IMR-90 (cell line): Measurements from ENCODE around the gene RTL1. TPM values are rescaled to one million over a fixed set of nuclear protein-coding genes. Genes with fewer than 3 reads are reported as not detected.

Experiments
- ATAC-seq: fragments of 200-7000 bp; cut with Tn5 transposase; 2 replicates; pipeline ENCODE4 v1.9.1; 2020; ENCODE audit warnings: low read depth, mild to moderate bottlenecking, moderate library complexity
- BruUV-seq: library from RNA; stranded (reverse); fragments of 400-500 nt; replicated peaks from 2 replicates; lab custom pipeline; 2021; lab: Mats Ljungman, UMichigan
- CTCF ChIA-PET: fragments of 300-600 bp; formaldehyde crosslinking; extraction: SDS; loops from one replicate; lab custom pipeline; 2021; ENCODE audit warnings: antibody characterized with exemption; lab: Yijun Ruan, JAX
- POLR2A ChIA-PET: fragments of 300-600 bp; sonication (Branson Sonifier 250); formaldehyde crosslinking; loops from one replicate; lab custom pipeline; 2022; ENCODE audit warnings: antibody characterized with exemption; ENCODE audit not compliant: unreplicated experiment; lab: Charles Lee
- DNase-seq: peaks from one replicate; pipeline ENCODE4 v3.0.0; 2013
- H2AFZ ChIP-seq: replicated peaks from 2 replicates; pipeline ENCODE3; 2013; ENCODE audit warnings: low read length, mild to moderate bottlenecking; ENCODE audit not compliant: poor library complexity
- H2AK5ac ChIP-seq: 2 replicates; pipeline ENCODE4 v1.6.1; 2013; ENCODE audit warnings: low read depth, low read length, inconsistent platforms
- H2AK9ac ChIP-seq: replicated peaks from 2 replicates; pipeline ENCODE3; 2013; ENCODE audit warnings: mild to moderate bottlenecking, low read depth, low read length, moderate library complexity; ENCODE audit not compliant: poor library complexity
- H2BK120ac ChIP-seq: 2 replicates; pipeline ENCODE4 v1.6.1; 2013; ENCODE audit warnings: low read depth, low read length, inconsistent platforms
- H2BK15ac ChIP-seq: 3 replicates; pipeline ENCODE4 v1.6.1; 2013; ENCODE audit warnings: low read depth, low read length, inconsistent platforms
- H2BK20ac ChIP-seq: 2 replicates; pipeline ENCODE4 v1.6.1; 2013; ENCODE audit warnings: low read depth, mild to moderate bottlenecking, inconsistent platforms, low read length, moderate library complexity
- H2BK5ac ChIP-seq: 2 replicates; pipeline ENCODE4 v1.6.1; 2013; ENCODE audit warnings: mild to moderate bottlenecking, low read depth, low read length, inconsistent platforms; ENCODE audit not compliant: poor library complexity, severe bottlenecking
- H3K14ac ChIP-seq: replicated peaks from 2 replicates; pipeline ENCODE4 v1.6.1; 2013; ENCODE audit warnings: low read depth, low read length, inconsistent platforms
- H3K18ac ChIP-seq: 2 replicates; pipeline ENCODE4 v1.6.1; 2013; ENCODE audit warnings: low read depth, low read length, control low read depth
- H3K23ac ChIP-seq: 2 replicates; pipeline ENCODE4 v1.6.1; 2013; ENCODE audit warnings: low read depth, low read length, inconsistent platforms
- H3K27ac ChIP-seq: 2 replicates; pipeline ENCODE4 v1.5.1; 2013; ENCODE audit warnings: mild to moderate bottlenecking, control low read depth, low read length; ENCODE audit not compliant: insufficient read depth
- H3K27me3 ChIP-seq: 2 replicates; pipeline ENCODE4 v1.6.1; 2013; ENCODE audit warnings: low read length; ENCODE audit not compliant: control insufficient read depth, insufficient read depth
- H3K36me3 ChIP-seq: 2 replicates; pipeline ENCODE4 v1.6.1; 2013; ENCODE audit warnings: low read length, mixed read lengths; ENCODE audit not compliant: control insufficient read depth, insufficient read depth
- H3K4ac ChIP-seq: 2 replicates; pipeline ENCODE4 v1.6.1; 2013; ENCODE audit warnings: low read depth, low read length, inconsistent platforms
- H3K4me1 ChIP-seq: 2 replicates; pipeline ENCODE4 v1.6.1; 2013; ENCODE audit warnings: low read length, mixed read lengths; ENCODE audit not compliant: control insufficient read depth, insufficient read depth
- H3K4me2 ChIP-seq: 2 replicates; pipeline ENCODE4 v1.6.1; 2013; ENCODE audit warnings: low read depth, mild to moderate bottlenecking, control low read depth, low read length, moderate library complexity
- H3K4me3 ChIP-seq: 2 replicates; pipeline ENCODE4 v1.5.1; 2013; ENCODE audit warnings: low read depth, mild to moderate bottlenecking, control low read depth, low read length, moderate library complexity; ENCODE audit not compliant: insufficient read depth
- H3K56ac ChIP-seq: 2 replicates; pipeline ENCODE4 v1.6.1; 2013; ENCODE audit warnings: low read length, inconsistent platforms; ENCODE audit not compliant: insufficient read depth; ENCODE audit errors: extremely low read depth
- H3K79me1 ChIP-seq, 2 experiments: 2 replicates each; pipeline ENCODE4 v1.6.1; 2013; ENCODE audit warnings: low read length in 2 of 2, inconsistent platforms in 1 of 2, low read depth in 1 of 2
- H3K9ac ChIP-seq: 2 replicates; pipeline ENCODE4 v1.6.1; 2013; ENCODE audit warnings: low read depth, low read length, control low read depth
- H3K9me1 ChIP-seq: 2 replicates; pipeline ENCODE4 v1.6.1; 2013; ENCODE audit warnings: low read length, inconsistent platforms; ENCODE audit not compliant: insufficient read depth
- H3K9me3 ChIP-seq: 2 replicates; pipeline ENCODE4 v1.6.1; 2013; ENCODE audit warnings: low read length; ENCODE audit not compliant: control insufficient read depth, insufficient read depth
- H4K20me1 ChIP-seq: 2 replicates; pipeline ENCODE4 v1.6.1; 2013; ENCODE audit warnings: low read length, inconsistent platforms; ENCODE audit not compliant: insufficient read depth
- H4K5ac ChIP-seq: 2 replicates; pipeline ENCODE4 v1.6.1; 2013; ENCODE audit warnings: mild to moderate bottlenecking, low read depth, low read length, control low read depth
- H4K8ac ChIP-seq, 2 experiments: 2 replicates each; pipeline ENCODE4 v1.6.1; 2013; ENCODE audit warnings: low read depth in 2 of 2, low read length in 2 of 2, control low read depth in 1 of 2, inconsistent platforms in 1 of 2
- H4K91ac ChIP-seq: 2 replicates; pipeline ENCODE4 v1.6.1; 2013; ENCODE audit warnings: low read depth, low read length, inconsistent platforms; ENCODE audit not compliant: insufficient read depth
- BHLHE40 ChIP-seq: fragments of 150-350 bp; IDR thresholded peaks from 2 replicates; pipeline ENCODE4 v1.6.1; 2016; ENCODE audit warnings: mild to moderate bottlenecking, low read depth, low read length
- CEBPB ChIP-seq: IDR thresholded peaks from 2 replicates; pipeline ENCODE4 v1.6.1; 2012; ENCODE audit warnings: low read depth, low read length, improper control_type of control experiment
- CHD1 ChIP-seq: IDR thresholded peaks from 2 replicates; pipeline ENCODE4 v1.6.1; 2012; ENCODE audit warnings: low read depth, low read length, improper control_type of control experiment
- ELK1 ChIP-seq: fragments of 150-350 bp; IDR thresholded peaks from 2 replicates; pipeline ENCODE4 v1.6.1; 2016; ENCODE audit warnings: low read depth, mild to moderate bottlenecking, low read length, moderate library complexity, borderline replicate concordance
- FOS ChIP-seq: fragments of 150-350 bp; IDR thresholded peaks from 2 replicates; pipeline ENCODE4 v1.6.1; 2016; ENCODE audit warnings: low read depth, low read length
- MAFK ChIP-seq: IDR thresholded peaks from 2 replicates; pipeline ENCODE4 v1.6.1; 2012; ENCODE audit warnings: low read depth, low read length, improper control_type of control experiment
- MAZ ChIP-seq: IDR thresholded peaks from 2 replicates; pipeline ENCODE4 v1.6.1; 2012; ENCODE audit warnings: low read depth, mild to moderate bottlenecking, low read length, improper control_type of control experiment, moderate library complexity, borderline replicate concordance
- MXI1 ChIP-seq: IDR thresholded peaks from 2 replicates; pipeline ENCODE4 v1.6.1; 2012; ENCODE audit warnings: low read depth, mild to moderate bottlenecking, low read length, moderate library complexity, borderline replicate concordance
- NFE2L2 ChIP-seq: fragments of 150-350 bp; IDR thresholded peaks from 2 replicates; pipeline ENCODE4 v1.6.1; 2016; ENCODE audit warnings: low read depth, mild to moderate bottlenecking, low read length
- POLR2A ChIP-seq: IDR thresholded peaks from 2 replicates; pipeline ENCODE4 v1.6.1; 2012; ENCODE audit warnings: mild to moderate bottlenecking, low read depth, low read length
- RAD21 ChIP-seq: IDR thresholded peaks from 2 replicates; pipeline ENCODE4 v1.6.1; 2012; ENCODE audit warnings: low read length, improper control_type of control experiment
- RCOR1 ChIP-seq: IDR thresholded peaks from 2 replicates; pipeline ENCODE4 v1.6.1; 2012; ENCODE audit warnings: mild to moderate bottlenecking, low read length, improper control_type of control experiment; ENCODE audit not compliant: insufficient replicate concordance
- RFX5 ChIP-seq: IDR thresholded peaks from 2 replicates; pipeline ENCODE4 v1.8.0; 2012; ENCODE audit warnings: low read depth, mild to moderate bottlenecking, low read length, moderate library complexity
- SMC3 ChIP-seq: fragments of 150-350 bp; IDR thresholded peaks from 2 replicates; pipeline ENCODE4 v1.6.1; 2016; ENCODE audit warnings: low read depth, mild to moderate bottlenecking, antibody characterized with exemption, low read length, moderate library complexity
- USF2 ChIP-seq: fragments of 150-350 bp; IDR thresholded peaks from 2 replicates; pipeline ENCODE4 v1.6.1; 2017; ENCODE audit warnings: mild to moderate bottlenecking, antibody characterized with exemption, low read length, low read depth
- WGBS, 2 experiments: methylation state at CpG; one replicate each; pipeline versions ENCODE4 v1.1.5 to v1.1.7; 2013; ENCODE audit warnings: missing lambda C conversion rate in 2 of 2; ENCODE audit not compliant: insufficient read length in 1 of 2; ENCODE audit errors: extremely low coverage in 2 of 2; 5-methylcytosine and 5-hydroxymethylcytosine counted together
- dilution Hi-C: fragments of 300-500 bp; cut with HindIII; formaldehyde crosslinking; loops from one replicate; pipeline ENCODE4 v1.14.3; 2018; ENCODE audit warnings: low sequenced_read_pairs; ENCODE audit not compliant: unreplicated experiment
- in situ Hi-C: fragments of 300-500 bp; cut with MboI; formaldehyde crosslinking; loops from 3 replicates; pipeline ENCODE4 v1.14.3; 2019; ENCODE audit warnings: low sequenced_read_pairs, inconsistent platforms, mixed read lengths
- intact Hi-C: fragments of 100-400 bp; cut with micrococcal nuclease; formaldehyde crosslinking; loops from 2 replicates; pipeline ENCODE4 v1.10.0; 2022
- polyA plus RNA-seq, 3 experiments: library from polyadenylated mRNA; depleted of rRNA; stranded (reverse); fragments of >200 nt; gene quantifications; 2 replicates each; pipeline ENCODE4 v1.2.3, GENCODE V29; 2012; ENCODE audit warnings: low replicate concordance in 1 of 3
- total RNA-seq: library from RNA; depleted of rRNA; stranded (reverse); fragments of >200 nt; gene quantifications from 2 replicates; pipeline ENCODE4 v1.2.3, GENCODE V29; 2012
- TF ChIP-seq, protein P1 (sequence below): conservative IDR thresholded peaks from 2 replicates; pipeline ENCODE4 v1.5.1; 2012; ENCODE audit warnings: mild to moderate bottlenecking, low read depth, low read length, improper control_type of control experiment

The RTL1 gene
- total and polyA plus RNA-seq, 2 of the 4 experiments (the other 2 are of a cell fraction): not detected

DNA sequence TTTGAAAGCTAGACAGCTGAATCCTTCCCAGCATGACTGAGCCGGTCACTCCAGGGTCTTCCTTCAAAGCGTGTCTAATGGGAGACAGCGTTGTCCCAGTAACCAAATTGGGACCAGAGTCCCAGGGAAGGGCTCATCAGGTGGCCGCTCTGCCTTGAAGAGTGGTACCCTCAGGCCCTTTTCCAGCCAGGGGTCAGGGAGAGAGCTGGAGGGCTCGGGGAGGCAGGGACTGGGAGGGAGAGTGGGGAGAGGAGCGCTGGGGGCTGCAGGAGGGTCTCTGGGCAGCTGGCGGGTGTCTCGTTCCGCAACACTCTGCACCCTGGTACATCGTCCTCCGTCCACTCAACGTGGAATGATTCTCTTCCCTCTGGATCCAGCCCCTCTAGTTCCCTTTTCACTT is 1.6 kb upstream of the RTL1 start:
- Histone ChIP-seq H4K5ac (no peak overlapping the region), H2BK120ac (no peak overlapping the region), H3K56ac (no peak overlapping the region), H2AK9ac (no peak overlapping the region), H3K9ac (no peak overlapping the region), H3K79me1 (peaks cover 5 to 26% of the 10 kb centered on the region in 2 experiments; a peak in 3 of 4 replicates), H3K36me3 (peaks cover 59% of the 10 kb centered on the region), H4K8ac (no peak overlapping the region), H3K4me2 (no peak overlapping the region), H2AK5ac (no peak overlapping the region), H3K27ac (no peak overlapping the region), H3K14ac (no peak overlapping the region), H3K4me1 (peaks cover 2% of the 10 kb centered on the region; the same call in 1 of the 2 replicates), H3K23ac (no peak overlapping the region), H2BK15ac (no peak overlapping the region), H2BK20ac (no peak overlapping the region), H4K20me1 (peaks cover 47% of the 10 kb centered on the region), H4K91ac (no peak overlapping the region), H3K27me3 (peaks cover 12% of the 10 kb centered on the region; the same call in 1 of the 2 replicates), H3K4me3 (no peak overlapping the region), H2BK5ac (no peak overlapping the region), H3K9me1 (no peaks in the 10 kb centered on the region), H2AFZ (no peak overlapping the region), H3K9me3 (no peaks in the 10 kb centered on the region), H3K4ac (no peak overlapping the region), H3K18ac (no peak overlapping the region)
- intact Hi-C loops (no loop called here), dilution Hi-C loops (no loop called here), in situ Hi-C loops (no loop called here)
- ChIA-PET POLR2A (interaction anchor here (0.6 kb wide), 1 partner anchor 330 kb away, joined by 5 read pairs; no protein-coding TSS in a partner anchor), CTCF (interaction anchor here (1.1 kb wide), 1 partner anchor 7 kb away, joined by 3 read pairs; no protein-coding TSS in a partner anchor)
- WGBS, 2 experiments: 69% methylated on average over 8 of the region's 12 CpGs; no CpG with 5 or more reads in 1 of the 2 experiments
- TF ChIP-seq MAZ: no peak
- no peak for TF ChIP-seq RAD21
- no peak for TF ChIP-seq ELK1
- TF ChIP-seq BHLHE40: no peak
- TF ChIP-seq POLR2A: no peak
- TF ChIP-seq RFX5: no peak
- no peak for TF ChIP-seq MXI1
- TF ChIP-seq CHD1: no peak
- no peak for TF ChIP-seq SMC3
- TF ChIP-seq USF2: no peak
- no peak for TF ChIP-seq NFE2L2
- TF ChIP-seq RCOR1: no peak
- no peak for TF ChIP-seq CEBPB
- TF ChIP-seq MAFK: no peak
- TF ChIP-seq, protein P1, sequence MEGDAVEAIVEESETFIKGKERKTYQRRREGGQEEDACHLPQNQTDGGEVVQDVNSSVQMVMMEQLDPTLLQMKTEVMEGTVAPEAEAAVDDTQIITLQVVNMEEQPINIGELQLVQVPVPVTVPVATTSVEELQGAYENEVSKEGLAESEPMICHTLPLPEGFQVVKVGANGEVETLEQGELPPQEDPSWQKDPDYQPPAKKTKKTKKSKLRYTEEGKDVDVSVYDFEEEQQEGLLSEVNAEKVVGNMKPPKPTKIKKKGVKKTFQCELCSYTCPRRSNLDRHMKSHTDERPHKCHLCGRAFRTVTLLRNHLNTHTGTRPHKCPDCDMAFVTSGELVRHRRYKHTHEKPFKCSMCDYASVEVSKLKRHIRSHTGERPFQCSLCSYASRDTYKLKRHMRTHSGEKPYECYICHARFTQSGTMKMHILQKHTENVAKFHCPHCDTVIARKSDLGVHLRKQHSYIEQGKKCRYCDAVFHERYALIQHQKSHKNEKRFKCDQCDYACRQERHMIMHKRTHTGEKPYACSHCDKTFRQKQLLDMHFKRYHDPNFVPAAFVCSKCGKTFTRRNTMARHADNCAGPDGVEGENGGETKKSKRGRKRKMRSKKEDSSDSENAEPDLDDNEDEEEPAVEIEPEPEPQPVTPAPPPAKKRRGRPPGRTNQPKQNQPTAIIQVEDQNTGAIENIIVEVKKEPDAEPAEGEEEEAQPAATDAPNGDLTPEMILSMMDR: no peak
- no peak for TF ChIP-seq FOS
- DNase-seq (no peak), ATAC-seq (no peak)
- no TSS peak for BruUV-seq
